BJ (cell line): Measurements from ENCODE around the gene QRFPR. TPM values are rescaled to one million over a fixed set of nuclear protein-coding genes. Genes with fewer than 3 reads are reported as not detected.

Source experiments
- CTCF ChIA-PET: fragments of 350-600 bp; formaldehyde crosslinking; extraction: SDS; loops from one replicate; lab custom pipeline; 2021; ENCODE audit warnings: antibody characterized with exemption, inconsistent platforms; lab: Yijun Ruan, JAX
- POLR2A ChIA-PET: fragments of 300-600 bp; sonication (Branson Sonifier 250); formaldehyde crosslinking; extraction: SDS; loops from one replicate; lab custom pipeline; 2021; ENCODE audit warnings: antibody characterized with exemption; lab: Charles Lee
- DNase-seq: peaks from one replicate; pipeline ENCODE4 v3.0.0-alpha.2; 2011; ENCODE audit warnings: low read depth
- H3K27me3 ChIP-seq: 2 replicates; pipeline ENCODE4 v1.6.0; 2011; ENCODE audit warnings: low read length; ENCODE audit not compliant: control insufficient read depth, insufficient read depth
- H3K36me3 ChIP-seq: 2 replicates; pipeline ENCODE4 v1.5.1; 2011; ENCODE audit warnings: low read length; ENCODE audit not compliant: control insufficient read depth, insufficient read depth
- H3K4me3 ChIP-seq: 2 replicates; pipeline ENCODE4 v1.5.1; 2011; ENCODE audit warnings: low read depth, mild to moderate bottlenecking, control low read depth, low read length
- polyA plus RNA-seq: library from polyadenylated mRNA; depleted of rRNA; stranded (reverse); fragments of >200 nt; gene quantifications from 2 replicates; pipeline ENCODE4 v1.2.3, GENCODE V29; 2011
- TF ChIP-seq, protein P1 (sequence below): IDR thresholded peaks from 2 replicates; pipeline ENCODE4 v1.5.1; 2011; ENCODE audit warnings: low read depth, mild to moderate bottlenecking, control low read depth, inconsistent platforms, low read length, moderate library complexity; ENCODE audit not compliant: insufficient read depth

Gene QRFPR
- polyA plus RNA-seq, 1 experiment = not detected

DNA sequence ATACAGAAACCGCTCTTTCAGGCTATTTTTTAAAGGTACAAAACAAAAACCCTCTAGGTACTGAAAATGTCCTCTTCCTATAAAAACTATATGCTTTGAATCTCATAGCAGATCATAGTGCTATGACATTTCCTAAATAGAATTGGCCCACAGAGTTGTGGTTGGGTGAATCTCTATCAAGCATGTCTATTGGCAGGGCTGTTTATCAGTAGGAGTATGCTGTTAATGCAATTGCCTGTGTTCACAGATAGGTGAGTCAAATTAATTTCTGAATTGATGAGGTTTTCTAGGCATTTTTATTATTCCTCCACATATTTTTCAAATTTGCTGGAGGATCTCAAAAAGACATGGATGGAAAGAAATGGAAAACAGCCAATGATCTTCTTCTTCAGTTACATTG lies 73.9 kb downstream of the QRFPR start:
- Histone ChIP-seq H3K36me3 (no peaks in the 10 kb centered on the region), H3K4me3 (no peak overlapping the region), H3K27me3 (peaks cover 2% of the 10 kb centered on the region; the same call in 1 of the 2 replicates)
- TF ChIP-seq, protein P1, sequence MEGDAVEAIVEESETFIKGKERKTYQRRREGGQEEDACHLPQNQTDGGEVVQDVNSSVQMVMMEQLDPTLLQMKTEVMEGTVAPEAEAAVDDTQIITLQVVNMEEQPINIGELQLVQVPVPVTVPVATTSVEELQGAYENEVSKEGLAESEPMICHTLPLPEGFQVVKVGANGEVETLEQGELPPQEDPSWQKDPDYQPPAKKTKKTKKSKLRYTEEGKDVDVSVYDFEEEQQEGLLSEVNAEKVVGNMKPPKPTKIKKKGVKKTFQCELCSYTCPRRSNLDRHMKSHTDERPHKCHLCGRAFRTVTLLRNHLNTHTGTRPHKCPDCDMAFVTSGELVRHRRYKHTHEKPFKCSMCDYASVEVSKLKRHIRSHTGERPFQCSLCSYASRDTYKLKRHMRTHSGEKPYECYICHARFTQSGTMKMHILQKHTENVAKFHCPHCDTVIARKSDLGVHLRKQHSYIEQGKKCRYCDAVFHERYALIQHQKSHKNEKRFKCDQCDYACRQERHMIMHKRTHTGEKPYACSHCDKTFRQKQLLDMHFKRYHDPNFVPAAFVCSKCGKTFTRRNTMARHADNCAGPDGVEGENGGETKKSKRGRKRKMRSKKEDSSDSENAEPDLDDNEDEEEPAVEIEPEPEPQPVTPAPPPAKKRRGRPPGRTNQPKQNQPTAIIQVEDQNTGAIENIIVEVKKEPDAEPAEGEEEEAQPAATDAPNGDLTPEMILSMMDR = no peak
- POLR2A ChIA-PET = no interaction called here
- DNase-seq = no peak
- CTCF ChIA-PET = interaction anchor here (0.6 to 2.5 kb wide), 16 partner anchors 8 to 205 kb away, joined by 3 to 34 read pairs (median 4); no protein-coding TSS in a partner anchor

GRCh38 chr4:121304893-121305292 lies 75.9 kb downstream of the QRFPR start:
- Histone ChIP-seq H3K4me3 (no peak overlapping the region), H3K27me3 (peaks cover 2% of the 10 kb centered on the region; the same call in 1 of the 2 replicates), H3K36me3 (no peaks in the 10 kb centered on the region)
- ChIA-PET POLR2A (no interaction called here), CTCF (interaction anchor here (1.1 kb wide), 1 partner anchor 9 kb away, joined by 3 read pairs; no protein-coding TSS in a partner anchor)
- DNase-seq = no peak
- TF ChIP-seq, protein P1 = no peak

GRCh38 chr4:121299367-121299766 lies 81.5 kb downstream of the QRFPR start:
- no peak overlapping the region for H3K4me3 ChIP-seq
- no peak for DNase-seq
- POLR2A ChIA-PET = no interaction called here
- TF ChIP-seq, protein P1 = no peak
- H3K36me3 ChIP-seq = no peaks in the 10 kb centered on the region
- peaks cover 2% of the 10 kb centered on the region; the same call in 1 of the 2 replicates for H3K27me3 ChIP-seq
- CTCF ChIA-PET = interaction anchor here (1.5 to 2.4 kb wide), 2 partner anchors 9 to 107 kb away, joined by 5 to 15 read pairs; no protein-coding TSS in a partner anchor

- Histone ChIP-seq H3K36me3 (no peaks in the 10 kb centered on the region), H3K27me3 (no peaks in the 10 kb centered on the region), H3K4me3 (no peak overlapping the region)
- CTCF ChIA-PET = no interaction called here
- TF ChIP-seq, protein P1 = no peak
- POLR2A ChIA-PET = no interaction called here
- DNase-seq = no peak
These were observed 97.5 kb downstream of the QRFPR start for GRCh38 chr4:121283319-121283718.

GRCh38 chr4:121280425-121280824 lies 100.4 kb downstream of the QRFPR start:
- H3K36me3 ChIP-seq = no peaks in the 10 kb centered on the region
- CTCF ChIA-PET = interaction anchor here (0.9 to 1.5 kb wide), 2 partner anchors 27 to 32 kb away, joined by 3 to 4 read pairs; no protein-coding TSS in a partner anchor
- H3K4me3 ChIP-seq = no peak overlapping the region
- TF ChIP-seq, protein P1 = no peak
- POLR2A ChIA-PET = no interaction called here
- no peak for DNase-seq
- no peaks in the 10 kb centered on the region for H3K27me3 ChIP-seq
